ENCODE measurements around the gene SSBP3.

DNA sequence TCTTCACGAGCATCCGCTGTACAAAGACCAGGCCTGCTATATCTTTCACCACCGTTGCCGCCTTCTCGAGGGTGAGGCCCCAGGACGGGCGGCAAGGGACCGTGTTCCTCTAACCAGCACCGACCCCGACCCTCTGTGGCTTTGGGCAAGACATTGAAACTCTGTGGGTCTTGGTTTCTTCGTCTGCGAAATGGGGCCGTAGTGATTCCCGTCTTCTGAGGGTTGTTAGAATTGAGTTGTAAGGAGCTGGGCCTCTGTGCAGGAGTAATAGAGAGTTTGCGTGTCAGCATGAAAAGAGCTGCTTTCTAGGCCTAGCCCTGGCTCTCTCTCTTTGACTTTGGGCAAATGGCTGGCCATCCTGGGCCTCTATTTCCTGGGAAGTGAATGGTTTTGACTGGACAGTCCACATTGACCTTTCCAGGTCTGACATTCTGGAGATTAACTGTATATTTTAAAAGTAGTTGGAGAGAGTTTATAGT lies 205.6 kb downstream of the SSBP3 start:
- TF ChIP-seq, protein P1, sequence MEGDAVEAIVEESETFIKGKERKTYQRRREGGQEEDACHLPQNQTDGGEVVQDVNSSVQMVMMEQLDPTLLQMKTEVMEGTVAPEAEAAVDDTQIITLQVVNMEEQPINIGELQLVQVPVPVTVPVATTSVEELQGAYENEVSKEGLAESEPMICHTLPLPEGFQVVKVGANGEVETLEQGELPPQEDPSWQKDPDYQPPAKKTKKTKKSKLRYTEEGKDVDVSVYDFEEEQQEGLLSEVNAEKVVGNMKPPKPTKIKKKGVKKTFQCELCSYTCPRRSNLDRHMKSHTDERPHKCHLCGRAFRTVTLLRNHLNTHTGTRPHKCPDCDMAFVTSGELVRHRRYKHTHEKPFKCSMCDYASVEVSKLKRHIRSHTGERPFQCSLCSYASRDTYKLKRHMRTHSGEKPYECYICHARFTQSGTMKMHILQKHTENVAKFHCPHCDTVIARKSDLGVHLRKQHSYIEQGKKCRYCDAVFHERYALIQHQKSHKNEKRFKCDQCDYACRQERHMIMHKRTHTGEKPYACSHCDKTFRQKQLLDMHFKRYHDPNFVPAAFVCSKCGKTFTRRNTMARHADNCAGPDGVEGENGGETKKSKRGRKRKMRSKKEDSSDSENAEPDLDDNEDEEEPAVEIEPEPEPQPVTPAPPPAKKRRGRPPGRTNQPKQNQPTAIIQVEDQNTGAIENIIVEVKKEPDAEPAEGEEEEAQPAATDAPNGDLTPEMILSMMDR (IDR thresholded peaks at IDR 0.05): no peak
- no peak for TF ChIP-seq POLR2A (IDR thresholded peaks at IDR 0.05)
